Cerebellar cortex (tissue), 1 donor: ENCODE measurements around the gene CIPC.

ENCODE experiments used
- DNase-seq: peaks from one replicate; pipeline ENCODE4 v3.0.0-alpha.2; 2015; ENCODE audit warnings: low spot score

CIPC gene

GRCh38 chr14:77151918-77152588 lies 54.0 kb downstream of the CIPC start:
- DNase-seq: peak; percentile 79

GRCh38 chr14:77153802-77154201 lies 55.7 kb downstream of the CIPC start:
- no peak for DNase-seq

- DNase-seq: no peak
These were observed 56.4 kb downstream of the CIPC start for GRCh38 chr14:77154421-77154820.

GRCh38 chr14:77155083-77155482 lies 57.0 kb downstream of the CIPC start:
- DNase-seq: no peak

GRCh38 chr14:77157740-77158139 lies 59.7 kb downstream of the CIPC start:
- DNase-seq: no peak

GRCh38 chr14:77158175-77158881 lies 60.3 kb downstream of the CIPC start:
- DNase-seq: no peak

- DNase-seq: no peak
These were observed 60.8 kb downstream of the CIPC start for GRCh38 chr14:77158882-77159255.

- DNase-seq: no peak
These were observed 63.0 kb downstream of the CIPC start for GRCh38 chr14:77161011-77161410.
